Epidermal melanocyte (primary cell): ENCODE measurements around the gene CAPN10.
"Not testable (repeated sequence)": the region's sequence is repeated elsewhere in the genome, so short reads cannot be mapped to it uniquely, and the experiment has no call there.

ENCODE experiments used
- DNase-seq: peaks from one replicate; pipeline ENCODE4 v3.0.0; 2011; ENCODE audit warnings: low spot score; ENCODE audit not compliant: insufficient read length

CAPN10 gene

GRCh38 chr2:240602266-240603050, 15.9 kb downstream of the CAPN10 start:
- DNase-seq = no peak

DNA sequence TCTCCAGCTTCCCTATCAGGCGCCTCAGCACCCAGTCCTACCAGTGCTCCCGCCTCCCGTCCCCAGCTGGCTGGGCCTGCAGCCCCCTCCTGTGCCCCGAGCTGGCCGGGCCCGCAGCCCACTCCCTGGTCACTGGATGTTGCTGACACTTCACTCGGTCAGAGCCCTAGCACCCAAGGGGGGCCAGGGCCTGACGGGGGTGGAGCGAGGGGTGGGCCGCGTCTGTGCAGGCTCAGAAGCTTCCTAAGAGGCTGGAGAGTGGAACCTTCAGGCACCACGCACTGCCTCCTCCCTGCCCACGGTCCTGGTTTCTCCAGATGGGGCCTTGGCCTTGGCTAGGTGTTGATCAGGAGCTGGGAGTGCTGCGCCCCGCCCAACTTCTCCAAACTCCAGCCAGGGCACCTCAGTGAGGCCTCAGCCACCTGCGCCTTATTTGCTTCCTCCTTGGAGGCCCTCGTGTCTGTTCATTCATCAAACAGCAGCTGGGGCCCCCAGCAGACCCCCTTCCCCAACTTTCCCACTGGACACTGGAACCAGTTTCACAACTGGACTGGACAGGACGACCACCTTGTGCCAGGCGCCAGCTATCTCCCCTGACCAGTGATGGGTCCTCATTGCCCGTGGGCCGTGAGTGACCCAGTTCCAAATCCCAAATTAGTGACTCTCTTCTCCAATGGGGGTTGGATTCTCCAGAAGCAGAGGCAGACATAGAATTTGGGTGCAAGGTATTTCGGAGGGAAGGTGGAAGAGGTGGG, 16.7 kb downstream of the CAPN10 start:
- DNase-seq = no peak

- DNase-seq = no peak
Observed at GRCh38 chr2:240603846-240604245, 17.3 kb downstream of the CAPN10 start.

DNA sequence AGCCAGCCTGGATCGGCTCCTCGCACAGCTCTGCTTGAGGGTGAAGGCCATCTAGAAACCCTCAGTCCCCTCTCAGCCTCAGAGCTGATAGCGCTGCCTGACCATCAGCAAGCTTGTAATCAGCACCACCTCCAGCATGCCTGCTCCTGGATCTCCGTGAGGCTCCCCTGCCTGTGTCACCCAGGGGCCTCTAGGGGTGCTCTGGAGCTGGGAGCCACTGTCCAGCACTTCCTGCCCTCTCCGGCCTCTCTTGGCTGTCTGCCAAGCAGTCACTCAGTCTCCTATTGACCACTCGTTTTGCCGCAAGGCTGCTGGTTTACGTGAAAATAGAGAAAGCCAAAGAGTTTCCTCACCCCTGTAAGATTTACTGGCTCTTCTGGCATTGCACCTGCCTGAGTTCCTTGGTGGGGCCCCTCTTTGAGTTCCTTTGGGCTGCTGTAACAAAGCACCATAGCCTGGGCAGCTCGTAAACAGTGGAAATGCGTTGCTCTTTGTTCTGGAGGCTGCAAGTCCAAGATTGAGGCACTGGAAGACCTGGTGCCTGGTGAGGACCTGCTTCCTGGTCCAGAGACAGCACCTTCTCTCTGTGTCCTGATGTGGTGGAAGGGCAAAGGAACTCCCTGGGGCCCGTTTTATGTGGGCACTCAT, 17.9 kb downstream of the CAPN10 start:
- DNase-seq = peak; percentile 95

GRCh38 chr2:240604939-240605716, 18.6 kb downstream of the CAPN10 start:
- no peak for DNase-seq

GRCh38 chr2:240605867-240606743, 19.6 kb downstream of the CAPN10 start:
- DNase-seq = no peak

GRCh38 chr2:240611601-240612210, 25.2 kb downstream of the CAPN10 start:
- no peak for DNase-seq

- DNase-seq = no peak
Observed at GRCh38 chr2:240613781-240614180, 27.2 kb downstream of the CAPN10 start.

- no peak for DNase-seq
Observed at GRCh38 chr2:240614391-240614790, 27.9 kb downstream of the CAPN10 start.

DNA sequence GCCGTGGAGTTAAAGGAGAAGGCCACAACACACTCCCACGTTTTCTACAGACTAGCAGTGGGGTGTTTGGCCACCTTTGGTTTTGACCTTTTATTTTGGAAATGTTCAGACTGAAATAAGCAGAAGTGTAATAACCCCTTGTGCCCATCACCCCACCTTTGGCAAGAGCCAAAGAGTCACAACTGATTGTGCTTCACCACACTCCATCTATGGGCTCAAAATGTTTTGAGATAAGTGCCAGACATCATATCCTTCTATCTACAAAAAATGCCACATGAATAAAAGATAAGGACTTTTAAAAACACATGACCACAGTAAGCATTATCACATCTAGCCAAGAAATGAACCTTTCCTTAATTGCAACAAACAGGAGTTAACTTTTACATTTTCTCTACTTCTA, 28.9 kb downstream of the CAPN10 start:
- DNase-seq = no peak

DNA sequence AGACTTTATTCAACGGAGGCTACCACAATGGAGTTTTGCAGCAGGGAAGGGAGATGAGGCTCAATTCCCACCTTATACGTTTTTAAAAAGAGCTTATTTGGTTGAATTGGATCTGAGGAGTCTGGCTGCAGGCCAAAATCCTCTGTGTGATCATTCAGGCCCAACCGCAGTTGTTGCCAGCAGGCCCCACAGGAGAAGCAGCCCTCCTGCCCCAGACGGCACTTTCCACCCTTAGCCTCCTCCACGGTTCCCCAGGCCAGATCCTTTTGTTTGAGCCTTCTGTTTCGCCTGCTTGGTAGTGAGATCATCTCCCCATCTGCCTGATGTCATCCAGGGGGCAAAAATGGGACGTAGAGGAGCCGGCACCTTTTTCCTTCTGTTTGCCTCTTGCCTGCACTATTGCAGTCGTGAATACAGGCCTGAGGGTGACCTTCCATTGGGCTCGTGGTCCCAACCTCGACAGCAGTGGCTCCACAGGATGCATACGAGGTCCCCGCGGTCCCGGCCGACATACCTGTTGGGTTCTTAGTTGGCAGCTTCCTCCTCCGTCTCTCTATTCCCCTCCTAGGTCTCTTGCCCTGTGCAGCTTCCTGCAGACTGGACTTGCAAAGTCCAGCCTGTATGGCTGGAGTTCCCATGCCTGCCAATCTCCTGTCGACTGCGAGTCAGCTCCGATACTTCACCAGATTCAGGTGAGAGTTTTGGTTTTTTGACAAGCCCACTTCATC, 29.4 kb downstream of the CAPN10 start:
- no peak for DNase-seq

GRCh38 chr2:240616860-240617666, 30.5 kb downstream of the CAPN10 start:
- DNase-seq = not testable (repeated sequence)

DNA sequence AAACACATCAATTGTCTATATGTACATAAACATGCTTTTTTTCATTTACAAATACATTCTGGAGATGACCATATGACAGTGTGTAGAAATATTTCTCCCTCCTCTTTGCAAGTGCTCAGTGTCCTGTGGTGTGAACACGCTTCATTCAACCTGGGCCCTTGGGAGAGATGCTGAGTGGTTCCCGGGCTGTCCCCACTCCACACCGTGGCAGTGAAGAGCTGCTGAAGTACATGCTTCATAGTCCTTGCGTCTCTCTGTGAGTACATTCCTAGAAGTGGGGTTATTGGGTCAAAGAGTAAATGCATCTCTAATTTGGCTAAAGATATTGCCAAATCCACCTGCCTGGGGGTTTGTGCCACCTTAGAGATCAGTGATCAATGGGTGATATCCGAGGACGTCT, 32.2 kb downstream of the CAPN10 start:
- DNase-seq = no peak

DNA sequence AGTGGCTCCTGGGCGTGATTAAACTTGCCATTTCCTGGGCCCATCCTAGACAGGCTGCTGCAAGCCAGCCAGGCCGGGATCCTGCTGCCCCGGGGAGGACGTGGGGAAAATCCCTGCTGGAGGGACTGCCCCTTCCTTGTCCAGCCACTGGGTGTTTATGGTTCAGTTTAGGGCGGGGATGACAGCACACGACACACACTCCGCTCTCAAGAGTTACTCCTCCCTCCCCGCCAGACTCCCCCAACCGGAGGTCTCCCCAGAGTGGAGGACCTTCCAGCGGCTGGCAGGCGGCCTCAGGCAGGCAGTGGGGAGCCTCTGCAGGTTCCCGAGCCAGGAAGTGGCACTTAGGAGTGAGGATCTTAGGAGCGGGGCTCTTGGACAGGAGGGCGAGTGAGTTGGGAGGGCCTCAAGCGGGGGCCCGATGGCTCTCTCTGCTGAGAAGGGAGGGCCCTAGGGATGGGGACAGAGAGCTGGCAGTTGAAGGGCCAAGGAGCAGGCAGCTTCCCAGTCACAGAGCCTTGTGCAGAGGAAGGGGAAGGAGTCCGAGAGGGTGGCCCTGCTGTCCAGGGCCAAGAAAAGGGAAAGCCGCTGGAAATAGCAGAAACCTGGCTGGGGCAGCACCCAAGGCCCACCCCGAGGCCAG, 33.1 kb downstream of the CAPN10 start:
- no peak for DNase-seq

DNA sequence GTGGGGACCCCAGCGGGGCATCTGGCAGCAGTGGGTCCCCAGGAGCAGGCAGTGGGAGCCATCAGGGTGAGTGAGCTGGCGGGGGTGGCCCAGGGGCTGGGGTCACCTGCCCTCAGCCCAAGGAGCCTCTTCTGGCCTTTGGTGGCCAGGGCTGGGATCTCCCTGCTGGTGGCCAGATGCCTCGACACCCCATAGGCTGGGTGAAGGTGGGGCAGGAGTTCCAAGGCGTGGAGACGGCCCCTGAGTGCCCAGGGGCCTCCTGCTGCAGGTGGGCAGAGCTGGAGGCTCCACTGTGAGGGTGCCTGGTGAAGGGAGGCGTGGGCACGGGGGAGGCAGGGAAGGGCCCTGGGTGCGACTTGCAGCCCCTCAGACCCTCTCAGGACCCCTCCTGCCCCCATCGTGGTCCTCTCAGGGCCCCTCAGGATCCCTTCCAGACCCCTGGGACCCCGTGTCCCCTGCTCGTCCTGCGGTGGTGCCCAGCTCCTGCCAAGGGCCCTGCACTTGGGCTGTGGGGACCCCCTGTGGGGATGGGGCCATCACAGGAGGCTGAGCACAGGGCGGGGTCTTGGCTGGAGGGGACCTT, 33.7 kb downstream of the CAPN10 start:
- no peak for DNase-seq

DNA sequence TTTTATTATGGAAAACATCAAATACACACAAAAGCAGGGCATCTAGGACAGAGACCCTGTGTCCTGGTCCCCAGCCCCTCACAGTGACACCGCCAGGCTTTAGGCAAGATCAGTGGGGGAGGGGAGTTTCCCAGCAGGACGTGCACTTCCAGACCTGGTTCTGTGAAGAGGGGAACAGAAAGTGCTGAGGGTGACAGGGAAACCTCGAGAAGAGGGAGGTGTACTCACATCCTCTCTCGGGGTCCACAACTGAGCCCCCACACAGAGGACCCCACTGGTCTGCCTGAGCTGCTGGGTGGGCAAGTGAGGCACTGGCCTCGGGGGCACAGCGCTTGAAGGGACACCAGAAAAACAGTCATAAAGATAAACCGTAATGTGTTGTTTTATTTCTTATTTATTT, 34.3 kb downstream of the CAPN10 start:
- no peak for DNase-seq

DNA sequence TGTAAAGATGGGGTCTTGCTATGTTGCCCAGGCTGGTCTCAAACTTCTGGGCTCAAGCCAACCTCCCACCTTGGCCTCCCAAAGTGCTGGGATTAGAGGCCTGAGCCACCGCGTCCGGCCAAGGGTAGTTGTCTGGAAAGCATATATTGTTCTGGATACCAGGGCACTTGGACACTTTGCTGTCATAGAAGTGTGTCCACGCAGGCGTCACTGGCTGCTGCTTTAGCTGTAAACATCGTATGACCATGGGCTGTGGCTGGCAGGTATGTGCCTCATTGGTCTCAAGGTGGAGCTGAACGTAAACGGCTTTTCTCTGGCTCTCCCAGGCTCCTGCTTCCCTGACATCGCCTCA, 35.5 kb downstream of the CAPN10 start:
- DNase-seq = no peak
